ENCODE measurements around the gene KRTAP22-1. TPM values are rescaled to one million over a fixed set of nuclear protein-coding genes. Genes with fewer than 3 reads are reported as not detected.

Gene KRTAP22-1
- total RNA-seq, 1 experiment from 2014 or later = not detected

DNA sequence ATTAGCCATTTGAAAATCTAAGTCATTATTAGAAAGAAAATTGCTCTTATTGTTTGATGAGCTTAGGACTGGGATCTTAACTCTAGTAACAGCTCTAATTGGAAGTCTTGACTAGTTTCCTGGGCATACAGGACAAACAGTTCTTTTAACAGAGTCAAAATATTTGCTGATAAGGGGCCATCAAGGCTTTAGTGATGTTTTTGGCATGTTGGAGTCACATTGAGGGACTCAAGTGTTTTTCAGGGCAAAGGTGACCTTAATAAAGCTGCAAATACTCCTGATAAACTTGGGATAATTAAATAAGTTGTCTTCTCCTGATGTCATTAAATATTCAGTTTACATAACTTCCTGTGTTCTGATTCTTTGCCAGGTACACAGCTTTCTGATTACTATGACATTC lies 33.3 kb upstream of the KRTAP22-1 start:
- no peaks in the 10 kb centered on the region for H3K4me1 ChIP-seq (ENCODE audit: control insufficient read depth, insufficient read depth, low read length)
- DNase-seq (ENCODE audit: low read depth, low spot score) = no peak
- TF ChIP-seq POLR2AphosphoS5 (IDR thresholded peaks at IDR 0.05; ENCODE audit: low read depth, low read length) = no peak
- TF ChIP-seq, protein P1, sequence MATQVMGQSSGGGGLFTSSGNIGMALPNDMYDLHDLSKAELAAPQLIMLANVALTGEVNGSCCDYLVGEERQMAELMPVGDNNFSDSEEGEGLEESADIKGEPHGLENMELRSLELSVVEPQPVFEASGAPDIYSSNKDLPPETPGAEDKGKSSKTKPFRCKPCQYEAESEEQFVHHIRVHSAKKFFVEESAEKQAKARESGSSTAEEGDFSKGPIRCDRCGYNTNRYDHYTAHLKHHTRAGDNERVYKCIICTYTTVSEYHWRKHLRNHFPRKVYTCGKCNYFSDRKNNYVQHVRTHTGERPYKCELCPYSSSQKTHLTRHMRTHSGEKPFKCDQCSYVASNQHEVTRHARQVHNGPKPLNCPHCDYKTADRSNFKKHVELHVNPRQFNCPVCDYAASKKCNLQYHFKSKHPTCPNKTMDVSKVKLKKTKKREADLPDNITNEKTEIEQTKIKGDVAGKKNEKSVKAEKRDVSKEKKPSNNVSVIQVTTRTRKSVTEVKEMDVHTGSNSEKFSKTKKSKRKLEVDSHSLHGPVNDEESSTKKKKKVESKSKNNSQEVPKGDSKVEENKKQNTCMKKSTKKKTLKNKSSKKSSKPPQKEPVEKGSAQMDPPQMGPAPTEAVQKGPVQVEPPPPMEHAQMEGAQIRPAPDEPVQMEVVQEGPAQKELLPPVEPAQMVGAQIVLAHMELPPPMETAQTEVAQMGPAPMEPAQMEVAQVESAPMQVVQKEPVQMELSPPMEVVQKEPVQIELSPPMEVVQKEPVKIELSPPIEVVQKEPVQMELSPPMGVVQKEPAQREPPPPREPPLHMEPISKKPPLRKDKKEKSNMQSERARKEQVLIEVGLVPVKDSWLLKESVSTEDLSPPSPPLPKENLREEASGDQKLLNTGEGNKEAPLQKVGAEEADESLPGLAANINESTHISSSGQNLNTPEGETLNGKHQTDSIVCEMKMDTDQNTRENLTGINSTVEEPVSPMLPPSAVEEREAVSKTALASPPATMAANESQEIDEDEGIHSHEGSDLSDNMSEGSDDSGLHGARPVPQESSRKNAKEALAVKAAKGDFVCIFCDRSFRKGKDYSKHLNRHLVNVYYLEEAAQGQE (IDR thresholded peaks at IDR 0.05; ENCODE audit: insufficient read depth in 1 of 2, low read depth in 2 of 2, low read length in 1 of 2) = no peak
- no peak for TF ChIP-seq SIN3A (IDR thresholded peaks at IDR 0.05; ENCODE audit: borderline replicate concordance, insufficient read depth, low read depth, low read length)
- TF ChIP-seq TCF7L2 (IDR thresholded peaks at IDR 0.05; ENCODE audit: low read depth, low read length) = no peak
- TF ChIP-seq, protein P2, sequence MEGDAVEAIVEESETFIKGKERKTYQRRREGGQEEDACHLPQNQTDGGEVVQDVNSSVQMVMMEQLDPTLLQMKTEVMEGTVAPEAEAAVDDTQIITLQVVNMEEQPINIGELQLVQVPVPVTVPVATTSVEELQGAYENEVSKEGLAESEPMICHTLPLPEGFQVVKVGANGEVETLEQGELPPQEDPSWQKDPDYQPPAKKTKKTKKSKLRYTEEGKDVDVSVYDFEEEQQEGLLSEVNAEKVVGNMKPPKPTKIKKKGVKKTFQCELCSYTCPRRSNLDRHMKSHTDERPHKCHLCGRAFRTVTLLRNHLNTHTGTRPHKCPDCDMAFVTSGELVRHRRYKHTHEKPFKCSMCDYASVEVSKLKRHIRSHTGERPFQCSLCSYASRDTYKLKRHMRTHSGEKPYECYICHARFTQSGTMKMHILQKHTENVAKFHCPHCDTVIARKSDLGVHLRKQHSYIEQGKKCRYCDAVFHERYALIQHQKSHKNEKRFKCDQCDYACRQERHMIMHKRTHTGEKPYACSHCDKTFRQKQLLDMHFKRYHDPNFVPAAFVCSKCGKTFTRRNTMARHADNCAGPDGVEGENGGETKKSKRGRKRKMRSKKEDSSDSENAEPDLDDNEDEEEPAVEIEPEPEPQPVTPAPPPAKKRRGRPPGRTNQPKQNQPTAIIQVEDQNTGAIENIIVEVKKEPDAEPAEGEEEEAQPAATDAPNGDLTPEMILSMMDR (IDR thresholded peaks at IDR 0.05) = no peak
- no peak overlapping the region for H3K4me3 ChIP-seq (ENCODE audit: low read depth in 2 of 2, low read length in 2 of 2)
- CTCF ChIA-PET = no interaction called here
- no TSS peak for BruUV-seq (replicated peaks)
- POLR2A ChIA-PET = no interaction called here
- in situ Hi-C loops (cut with HindIII; ENCODE audit: low pct_unique_long_range_greater_than_20kb, low sequenced_read_pairs) (no loop called here), intact Hi-C loops (cut with micrococcal nuclease; ENCODE audit: unreplicated experiment) (no loop called here)
- H3K27ac ChIP-seq (ENCODE audit: low read length) = no peak overlapping the region
- no peaks in the 10 kb centered on the region for H3K9me3 ChIP-seq (ENCODE audit: control insufficient read depth, insufficient read depth, low read depth, low read length)
- ATAC-seq = no peak
- H3K27me3 ChIP-seq (ENCODE audit: control insufficient read depth, insufficient read depth, low read length) = no peaks in the 10 kb centered on the region
- no peaks in the 10 kb centered on the region for H3K36me3 ChIP-seq (ENCODE audit: control insufficient read depth, insufficient read depth, low read length)

DNA sequence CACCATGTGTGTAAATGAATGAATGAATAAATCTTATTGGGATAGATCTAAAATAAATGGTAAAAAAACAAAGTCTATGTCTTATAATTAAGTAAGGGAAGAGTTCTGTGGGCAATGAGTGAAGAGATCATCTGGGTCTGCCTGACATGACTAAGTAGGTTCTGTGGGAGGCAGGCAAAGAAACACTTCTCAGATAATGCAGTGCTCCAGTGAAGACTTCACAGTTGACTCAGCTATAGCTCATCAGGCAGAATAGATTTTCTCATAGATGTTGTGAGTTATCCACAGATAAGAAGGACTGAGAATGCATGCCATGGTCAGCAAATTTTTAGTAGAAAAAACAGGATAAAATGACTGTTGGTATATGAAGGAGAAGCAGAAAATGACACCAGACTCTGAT lies 23.1 kb upstream of the KRTAP22-1 start:
- Histone ChIP-seq H3K27ac (ENCODE audit: low read length) (no peak overlapping the region), H3K36me3 (ENCODE audit: control insufficient read depth, insufficient read depth, low read length) (no peaks in the 10 kb centered on the region), H3K4me1 (ENCODE audit: control insufficient read depth, insufficient read depth, low read length) (no peaks in the 10 kb centered on the region), H3K4me3 (ENCODE audit: low read depth in 2 of 2, low read length in 2 of 2) (no peak overlapping the region), H3K27me3 (ENCODE audit: control insufficient read depth, insufficient read depth, low read length) (no peaks in the 10 kb centered on the region), H3K9me3 (ENCODE audit: control insufficient read depth, insufficient read depth, low read depth, low read length) (no peaks in the 10 kb centered on the region)
- TF ChIP-seq, protein P1 (IDR thresholded peaks at IDR 0.05; ENCODE audit: insufficient read depth in 1 of 2, low read depth in 2 of 2, low read length in 1 of 2) = no peak
- intact Hi-C loops (cut with micrococcal nuclease; ENCODE audit: unreplicated experiment) (no loop called here), in situ Hi-C loops (cut with HindIII; ENCODE audit: low pct_unique_long_range_greater_than_20kb, low sequenced_read_pairs) (no loop called here)
- DNase-seq (ENCODE audit: low read depth, low spot score) (no peak), ATAC-seq (no peak)
- ChIA-PET CTCF (no interaction called here), POLR2A (no interaction called here)
- no TSS peak for BruUV-seq (replicated peaks)

All from Panc1 (cell line).